Cardiac fibroblast (primary cell): Measurements from ENCODE around the gene AIP.

Experiments
- DNase-seq, 2 donors: peaks; one replicate each; pipeline versions ENCODE4 v3.0.0 to v3.0.0-alpha.2; 2010; ENCODE audit warnings: low read depth in 2 of 2
- H3K4me3 ChIP-seq, 2 donors: replicated peaks in 1 of 2; 1 replicate in 1 of 2; 2 replicates in 1 of 2; pipeline ENCODE4 v1.5.1; 2011; ENCODE audit warnings: low read depth in 2 of 2, low read length in 2 of 2, mild to moderate bottlenecking in 2 of 2, moderate library complexity in 1 of 2
- CTCF ChIP-seq: IDR thresholded peaks from one replicate; pipeline ENCODE4 v1.5.1; 2011; ENCODE audit warnings: low read depth, mild to moderate bottlenecking, low read length, inconsistent platforms

AIP gene

DNA sequence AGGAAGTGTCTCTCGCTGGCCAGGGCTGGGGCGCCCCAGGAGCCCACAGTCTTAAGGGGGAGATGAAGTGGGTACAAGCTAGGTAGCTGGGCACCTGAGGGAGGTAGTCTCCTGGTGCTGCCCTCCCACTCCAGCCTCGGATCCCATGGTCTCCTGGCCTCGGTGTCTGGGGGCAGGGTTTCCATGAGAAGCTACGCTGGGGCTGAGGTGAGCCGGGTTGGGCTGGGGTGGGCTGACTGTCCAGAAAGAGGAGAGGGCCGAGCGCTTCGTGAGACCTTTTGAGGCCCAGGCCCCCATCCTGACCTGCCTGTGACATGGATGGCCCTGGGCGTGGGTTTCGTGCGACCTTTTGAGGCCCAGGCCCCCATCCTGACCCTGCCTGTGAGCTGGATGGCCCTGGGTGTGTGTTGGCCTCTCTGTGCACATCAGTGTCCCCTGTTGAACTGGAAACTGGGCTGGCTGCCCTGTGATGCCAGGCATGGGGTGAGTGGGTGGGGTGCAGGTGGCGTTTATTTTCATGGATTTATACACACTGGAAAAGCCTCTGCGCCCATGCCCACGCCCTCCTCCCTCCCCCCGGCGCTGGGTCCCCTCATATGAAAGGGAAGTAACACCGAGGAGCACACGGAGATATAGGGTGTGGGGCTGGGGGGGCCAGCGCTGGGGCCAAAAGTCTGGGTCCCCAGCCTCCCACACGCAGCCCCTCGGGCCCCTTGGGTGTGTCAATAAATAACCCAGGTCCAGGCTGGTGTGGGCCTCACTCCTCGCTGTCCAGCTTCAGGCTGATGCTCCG is 8.6 kb downstream of the AIP start:
- no peak for DNase-seq
- no peak overlapping the region for H3K4me3 ChIP-seq
- no peak for TF ChIP-seq CTCF

GRCh38 chr11:67492069-67492727 is 9.4 kb downstream of the AIP start:
- no peak for TF ChIP-seq CTCF
- no peak for DNase-seq
- no peak overlapping the region for H3K4me3 ChIP-seq

DNA sequence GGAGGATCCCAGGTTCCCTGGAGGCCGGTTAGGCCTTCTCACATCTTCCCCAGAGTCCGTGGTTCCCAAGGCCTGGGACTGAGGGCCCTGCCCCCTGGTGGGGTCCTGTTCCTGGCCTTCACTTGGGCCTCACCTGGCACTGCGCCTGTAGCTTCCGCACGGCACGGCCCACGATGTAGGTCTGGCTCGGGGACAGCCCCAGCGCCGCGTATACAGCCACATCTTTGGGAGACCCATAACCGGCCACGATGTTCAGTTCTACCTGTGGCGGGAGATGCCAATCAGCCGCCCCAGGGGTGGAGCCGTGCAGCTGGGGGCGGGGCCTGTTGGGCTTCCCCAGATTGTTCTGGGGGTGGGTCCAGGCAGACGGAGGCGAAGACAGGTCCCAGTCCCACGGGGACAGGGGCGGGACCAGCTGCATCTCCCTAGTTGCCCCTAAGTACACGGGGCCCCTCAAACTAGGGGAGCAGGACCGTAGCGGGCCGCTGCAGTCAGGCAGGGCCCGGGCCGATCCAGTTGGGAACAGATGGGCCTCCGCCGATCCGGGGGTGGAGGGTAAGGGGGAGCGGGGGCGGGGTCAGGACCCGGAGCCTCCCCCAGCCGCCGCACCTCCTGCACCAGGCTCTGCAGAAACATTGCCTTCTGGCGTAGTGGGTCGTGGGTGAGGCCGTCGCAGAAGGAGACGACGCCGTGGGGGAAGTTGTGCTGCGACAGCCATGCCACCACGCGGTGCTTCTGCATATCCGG is 10.1 kb downstream of the AIP start:
- DNase-seq: no peak
- TF ChIP-seq CTCF: no peak
- no peak overlapping the region for H3K4me3 ChIP-seq

GRCh38 chr11:67493548-67494370 is 10.9 kb downstream of the AIP start:
- TF ChIP-seq CTCF: no peak
- H3K4me3 ChIP-seq: no peak overlapping the region
- DNase-seq: no peak

DNA sequence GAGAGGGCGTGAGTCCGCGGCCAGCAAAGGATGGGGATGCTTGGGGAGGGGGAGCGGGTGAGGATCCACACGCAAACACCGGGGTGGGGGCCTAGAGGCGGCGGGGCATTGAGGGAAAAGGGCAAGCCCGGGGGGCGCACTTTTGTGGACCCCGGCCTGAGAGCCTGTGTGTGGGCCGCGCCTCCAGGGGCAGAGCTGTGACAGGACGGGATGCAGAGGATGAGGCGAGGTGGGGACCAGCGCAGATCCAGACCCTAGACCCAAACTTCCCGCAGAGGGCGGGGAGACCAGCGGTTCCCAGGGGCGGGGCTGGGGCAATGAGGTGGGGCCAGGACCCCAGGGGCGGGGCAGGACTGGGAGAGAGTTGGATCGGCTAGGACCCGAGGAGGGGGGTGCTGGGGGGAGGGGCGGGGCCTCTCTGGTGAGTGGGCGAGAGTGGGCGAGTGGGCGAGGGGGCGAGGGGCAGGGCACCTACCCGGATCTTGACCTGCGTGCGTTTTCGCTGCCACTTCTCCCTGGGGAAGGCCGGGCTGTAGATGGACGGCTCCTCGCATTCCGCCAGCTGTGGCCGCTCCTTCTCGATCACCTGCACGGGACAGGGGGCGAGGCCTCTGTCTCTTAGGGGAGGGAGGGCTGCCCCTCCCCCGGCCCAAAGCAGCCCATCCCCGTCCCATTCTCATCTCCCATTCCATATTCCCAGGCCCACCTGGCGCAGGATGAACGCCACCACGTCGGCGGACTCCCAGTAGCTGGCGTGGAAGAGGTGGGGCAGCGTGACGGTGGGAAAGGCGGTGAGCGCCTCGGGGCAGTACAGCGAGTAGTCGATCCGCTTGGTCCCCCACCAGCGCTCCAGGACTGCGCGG is 11.8 kb downstream of the AIP start:
- no peak for DNase-seq
- TF ChIP-seq CTCF: no peak
- H3K4me3 ChIP-seq: no peak overlapping the region
